SK-N-DZ (cell line): Measurements from ENCODE around the gene ZNF385B.

Source experiments
- DNase-seq: peaks from one replicate; pipeline ENCODE4 v3.0.0-alpha.2; 2015; ENCODE audit warnings: low spot score

Gene ZNF385B

GRCh38 chr2:179592167-179592936 is 269.1 kb downstream of the ZNF385B start:
- no peak for DNase-seq

GRCh38 chr2:179591690-179592089 is 269.7 kb downstream of the ZNF385B start:
- DNase-seq = no peak

GRCh38 chr2:179588486-179589145 is 272.8 kb downstream of the ZNF385B start:
- DNase-seq = no peak

GRCh38 chr2:179584760-179585159 is 276.7 kb downstream of the ZNF385B start:
- DNase-seq = no peak

- DNase-seq = no peak
Observed at GRCh38 chr2:179581605-179582004, 279.8 kb downstream of the ZNF385B start.

GRCh38 chr2:179580378-179581146 is 280.9 kb downstream of the ZNF385B start:
- no peak for DNase-seq

- DNase-seq = no peak
Observed at GRCh38 chr2:179579800-179580199, 281.6 kb downstream of the ZNF385B start.

GRCh38 chr2:179578171-179578916 is 283.1 kb downstream of the ZNF385B start:
- no peak for DNase-seq

GRCh38 chr2:179574061-179574519 is 287.3 kb downstream of the ZNF385B start:
- DNase-seq = no peak

- DNase-seq = no peak
Observed at GRCh38 chr2:179572544-179572943, 288.9 kb downstream of the ZNF385B start.

GRCh38 chr2:179571721-179572120 is 289.7 kb downstream of the ZNF385B start:
- no peak for DNase-seq

GRCh38 chr2:179571252-179571651 is 290.2 kb downstream of the ZNF385B start:
- no peak for DNase-seq

- no peak for DNase-seq
Observed at GRCh38 chr2:179569831-179570233, 291.6 kb downstream of the ZNF385B start.

GRCh38 chr2:179565807-179566206 is 295.6 kb downstream of the ZNF385B start:
- DNase-seq = no peak

- DNase-seq = peak; percentile 7
Observed at GRCh38 chr2:179562330-179562885, 299.0 kb downstream of the ZNF385B start.

- DNase-seq = no peak
Observed at GRCh38 chr2:179561702-179562101, 299.7 kb downstream of the ZNF385B start.

GRCh38 chr2:179560257-179560735 is 301.1 kb downstream of the ZNF385B start:
- DNase-seq = no peak

GRCh38 chr2:179559108-179559806 is 302.2 kb downstream of the ZNF385B start:
- no peak for DNase-seq

- no peak for DNase-seq
Observed at GRCh38 chr2:179558010-179558934, 303.1 kb downstream of the ZNF385B start.
